ENCODE results near the gene NFS1.

NFS1 gene

DNA sequence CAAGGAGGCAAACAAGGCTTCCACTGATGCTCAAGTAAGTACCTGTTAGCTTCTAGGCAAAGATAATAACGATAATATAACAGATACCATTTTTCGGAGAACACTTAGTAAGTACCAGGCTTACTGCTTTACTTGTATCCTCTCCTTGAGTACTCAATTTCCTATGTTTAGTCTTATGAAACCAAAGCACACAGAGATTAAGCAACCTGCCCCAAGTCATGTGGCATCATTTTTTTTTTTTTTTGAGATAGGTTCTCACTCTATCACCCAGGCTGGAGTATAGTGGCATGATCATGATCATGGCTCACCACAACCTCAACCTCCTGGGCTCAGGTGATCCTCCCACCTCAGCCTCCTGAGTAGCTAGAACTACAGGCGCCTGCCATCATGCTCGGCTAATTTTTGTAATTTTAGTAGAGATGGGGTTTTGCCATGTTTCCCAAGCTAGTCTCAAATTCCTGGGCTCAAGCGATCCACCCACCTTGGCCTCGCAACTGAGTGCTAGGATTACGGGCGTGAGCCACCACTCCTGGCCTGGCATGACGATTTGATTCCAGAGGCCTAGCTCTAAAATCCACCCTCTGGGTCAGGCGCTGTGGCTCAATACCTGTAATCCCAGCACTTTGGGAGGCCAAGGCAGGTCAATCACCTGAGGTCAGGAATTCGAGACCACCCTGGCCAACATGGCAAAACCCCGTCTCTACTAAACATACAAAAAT lies 69.6 kb downstream of the NFS1 start:
- TF ChIP-seq, protein P1, sequence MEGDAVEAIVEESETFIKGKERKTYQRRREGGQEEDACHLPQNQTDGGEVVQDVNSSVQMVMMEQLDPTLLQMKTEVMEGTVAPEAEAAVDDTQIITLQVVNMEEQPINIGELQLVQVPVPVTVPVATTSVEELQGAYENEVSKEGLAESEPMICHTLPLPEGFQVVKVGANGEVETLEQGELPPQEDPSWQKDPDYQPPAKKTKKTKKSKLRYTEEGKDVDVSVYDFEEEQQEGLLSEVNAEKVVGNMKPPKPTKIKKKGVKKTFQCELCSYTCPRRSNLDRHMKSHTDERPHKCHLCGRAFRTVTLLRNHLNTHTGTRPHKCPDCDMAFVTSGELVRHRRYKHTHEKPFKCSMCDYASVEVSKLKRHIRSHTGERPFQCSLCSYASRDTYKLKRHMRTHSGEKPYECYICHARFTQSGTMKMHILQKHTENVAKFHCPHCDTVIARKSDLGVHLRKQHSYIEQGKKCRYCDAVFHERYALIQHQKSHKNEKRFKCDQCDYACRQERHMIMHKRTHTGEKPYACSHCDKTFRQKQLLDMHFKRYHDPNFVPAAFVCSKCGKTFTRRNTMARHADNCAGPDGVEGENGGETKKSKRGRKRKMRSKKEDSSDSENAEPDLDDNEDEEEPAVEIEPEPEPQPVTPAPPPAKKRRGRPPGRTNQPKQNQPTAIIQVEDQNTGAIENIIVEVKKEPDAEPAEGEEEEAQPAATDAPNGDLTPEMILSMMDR (IDR thresholded peaks at IDR 0.05; ENCODE audit: low read depth, low read length): no peak
- no peak overlapping the region for H3K4me3 ChIP-seq (ENCODE audit: low read depth, low read length)
- in situ Hi-C loops (cut with HindIII; ENCODE audit: low sequenced_read_pairs): no loop called here
- no peak for DNase-seq (ENCODE audit: low read depth, low spot score)

DNA sequence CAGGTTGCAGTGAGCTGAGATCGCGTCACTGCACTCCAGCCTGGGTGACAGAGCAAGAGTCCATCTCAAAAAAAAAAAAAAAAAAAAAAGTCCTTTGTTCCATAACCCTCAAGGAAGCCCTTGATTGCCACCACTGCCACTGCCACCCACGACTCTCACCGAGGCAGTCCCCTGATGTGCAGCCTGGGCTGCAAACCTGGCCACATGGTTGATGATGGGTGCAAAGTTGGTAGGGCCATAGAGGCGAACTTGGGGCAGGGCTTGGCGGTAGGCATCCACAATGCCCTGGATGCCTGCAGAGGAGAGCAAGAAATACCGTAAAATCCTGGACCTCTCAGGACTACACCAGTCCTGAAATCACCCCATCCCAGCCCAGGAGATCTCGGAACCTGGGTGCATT lies 72.0 kb downstream of the NFS1 start:
- TF ChIP-seq, protein P1 (IDR thresholded peaks at IDR 0.05; ENCODE audit: low read depth, low read length): no peak
- in situ Hi-C loops (cut with HindIII; ENCODE audit: low sequenced_read_pairs): no loop called here
- H3K4me3 ChIP-seq (ENCODE audit: low read depth, low read length): no peak overlapping the region
- no peak for DNase-seq (ENCODE audit: low read depth, low spot score)

DNA sequence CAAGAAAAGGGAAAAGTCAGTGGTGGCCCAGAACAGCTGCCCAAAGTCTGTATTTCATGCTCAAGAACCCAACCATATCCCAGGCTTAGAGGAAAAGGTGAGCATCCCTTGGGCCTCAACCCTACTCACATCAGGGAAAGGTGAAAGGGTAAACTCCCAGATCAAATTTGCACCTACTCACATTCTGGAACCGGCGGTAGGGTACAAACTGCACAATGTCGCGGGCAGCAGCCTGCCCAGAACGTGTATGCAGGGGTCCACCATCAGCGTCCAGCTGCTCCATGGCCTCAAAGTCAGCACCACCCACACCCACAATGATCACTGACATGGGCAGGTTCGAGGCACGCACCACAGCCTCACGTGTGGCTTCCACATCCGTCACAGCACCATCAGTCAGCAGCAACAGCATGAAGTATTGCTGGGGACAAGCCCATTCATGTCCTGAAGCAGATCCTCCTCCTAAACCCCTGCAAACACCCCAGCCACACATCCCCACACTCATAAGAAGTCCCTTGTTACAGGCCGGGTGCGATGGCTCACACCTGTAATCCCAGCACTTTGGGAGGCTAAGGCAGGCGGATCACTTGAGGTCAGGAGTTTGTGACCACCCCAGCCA lies 72.7 kb downstream of the NFS1 start:
- in situ Hi-C loops (cut with HindIII; ENCODE audit: low sequenced_read_pairs): no loop called here
- TF ChIP-seq, protein P1 (IDR thresholded peaks at IDR 0.05; ENCODE audit: low read depth, low read length): no peak
- DNase-seq (ENCODE audit: low read depth, low spot score): no peak

DNA sequence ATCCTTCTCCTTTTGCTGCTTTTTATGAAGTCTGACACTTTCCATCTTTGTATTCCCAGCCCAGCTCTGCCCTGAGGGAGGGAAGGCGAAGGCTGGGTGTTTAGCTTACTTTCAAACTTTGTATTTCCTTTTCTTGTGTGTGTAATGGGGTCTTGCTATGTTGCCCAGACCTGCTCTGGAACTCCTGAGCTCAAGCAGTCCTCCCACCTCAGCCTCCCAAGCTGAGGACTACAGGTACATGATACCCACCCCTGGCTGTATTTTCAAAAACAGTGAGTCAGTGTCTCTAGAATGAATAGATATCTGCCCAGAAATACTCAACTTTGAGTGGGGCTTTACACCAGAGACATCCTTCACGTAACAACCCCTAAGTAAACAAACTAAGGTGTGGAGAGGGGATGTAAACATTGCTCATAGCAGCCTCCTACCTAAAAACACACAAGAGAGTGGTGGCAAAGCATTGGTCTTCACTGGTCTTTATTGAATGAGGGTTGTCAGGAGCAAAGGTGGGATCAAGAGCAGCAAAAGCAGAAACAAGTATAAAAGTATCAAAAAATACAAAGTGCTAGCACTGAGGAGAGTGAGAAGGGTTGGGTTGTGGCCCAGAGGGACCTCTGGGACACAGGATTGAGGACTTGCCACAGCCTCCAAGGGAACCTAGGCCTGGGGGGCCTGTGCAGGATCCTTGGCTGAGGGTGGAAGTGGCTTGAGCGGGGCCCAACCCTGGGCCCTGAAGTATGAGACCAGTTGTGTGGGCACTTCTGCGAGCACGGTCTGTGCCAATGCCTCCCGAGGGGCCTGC lies 73.4 kb downstream of the NFS1 start:
- H3K4me3 ChIP-seq (ENCODE audit: low read depth, low read length): no peak overlapping the region
- DNase-seq (ENCODE audit: low read depth, low spot score): no peak
- in situ Hi-C loops (cut with HindIII; ENCODE audit: low sequenced_read_pairs): no loop called here
- TF ChIP-seq, protein P1 (IDR thresholded peaks at IDR 0.05; ENCODE audit: low read depth, low read length): no peak

More for the DNA sequence above, 72.7 kb downstream of the NFS1 start:
- H3K4me3 ChIP-seq (ENCODE audit: low read depth, low read length): no peak overlapping the region

DNA sequence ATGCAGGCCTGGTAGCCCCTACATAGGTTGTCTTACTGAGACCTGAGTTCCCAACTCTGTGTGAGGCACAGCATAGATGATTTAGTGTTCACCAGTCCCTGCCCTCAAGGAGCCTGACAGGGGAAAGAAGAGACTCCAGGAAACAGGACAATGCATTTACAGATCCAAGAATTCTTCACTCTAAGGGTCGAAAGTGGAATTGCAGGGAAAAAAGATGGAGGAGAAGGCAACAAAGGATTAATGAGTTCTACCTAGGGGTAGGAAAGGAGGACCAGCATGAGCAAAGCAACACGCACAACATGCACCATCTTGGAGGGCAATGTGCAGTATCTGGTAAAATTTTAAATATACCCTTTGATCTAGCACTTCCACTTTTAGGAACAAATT lies 77.6 kb downstream of the NFS1 start:
- no peak for DNase-seq (ENCODE audit: low read depth, low spot score)
- H3K4me3 ChIP-seq (ENCODE audit: low read depth, low read length): no peak overlapping the region
- TF ChIP-seq, protein P1 (IDR thresholded peaks at IDR 0.05; ENCODE audit: low read depth, low read length): peak; percentile 11
- in situ Hi-C loops (cut with HindIII; ENCODE audit: low sequenced_read_pairs): no loop called here

DNA sequence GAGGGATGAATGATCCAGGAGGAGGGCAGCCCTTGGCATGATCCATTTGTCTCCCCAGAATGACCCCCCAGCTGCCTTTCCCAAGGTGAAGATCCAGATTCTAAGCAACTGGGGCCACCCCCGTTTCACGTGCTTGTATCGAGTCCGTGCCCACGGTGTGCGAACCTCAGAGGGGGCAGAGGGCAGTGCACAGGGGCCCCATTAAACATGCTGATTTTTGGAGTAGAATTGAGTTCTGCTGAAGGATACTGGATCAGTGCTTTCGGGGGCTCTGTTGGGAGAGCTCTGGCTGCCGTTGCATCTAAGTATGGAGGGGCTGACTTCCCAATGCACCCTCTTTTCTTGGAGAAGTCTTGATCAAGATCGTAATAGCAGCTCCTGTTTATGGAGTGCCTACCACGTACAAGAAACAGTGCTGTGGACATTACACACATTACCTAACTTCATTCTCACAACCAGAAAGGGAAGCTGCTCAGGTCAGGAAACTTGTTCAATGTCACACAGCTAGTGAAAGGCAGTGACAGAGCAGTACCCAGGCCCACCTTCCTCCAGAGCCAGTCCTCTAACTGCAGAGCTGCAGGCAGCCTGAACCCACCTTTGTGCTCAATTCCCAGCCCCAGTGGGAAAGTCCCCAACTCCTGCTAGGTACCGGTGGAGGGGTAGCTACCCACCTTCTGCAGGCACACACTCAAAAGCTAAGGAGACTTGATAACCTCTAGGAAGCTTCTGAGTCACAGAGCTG lies 78.2 kb downstream of the NFS1 start:
- TF ChIP-seq, protein P1 (IDR thresholded peaks at IDR 0.05; ENCODE audit: low read depth, low read length): no peak
- no peak for DNase-seq (ENCODE audit: low read depth, low spot score)
- H3K4me3 ChIP-seq (ENCODE audit: low read depth, low read length): no peak overlapping the region
- in situ Hi-C loops (cut with HindIII; ENCODE audit: low sequenced_read_pairs): no loop called here
